H9 (cell line): ENCODE measurements around the gene TRMT11. TPM values are rescaled to one million over a fixed set of nuclear protein-coding genes. Genes with fewer than 3 reads are reported as not detected.

Experiments used
- DNase-seq: peaks from one replicate; pipeline ENCODE4 v3.0.0-alpha.2; 2017
- H2AFZ ChIP-seq: one replicate; pipeline ENCODE4 v1.6.1; 2013; ENCODE audit warnings: mild to moderate bottlenecking, low read length, control low read depth, moderate library complexity
- H2AK5ac ChIP-seq: 2 replicates; pipeline ENCODE4 v1.6.1; 2013; ENCODE audit warnings: low read length, control low read depth, mixed read lengths; ENCODE audit not compliant: insufficient read length
- H2BK120ac ChIP-seq: one replicate; pipeline ENCODE4 v1.6.1; 2013; ENCODE audit warnings: low read depth, mild to moderate bottlenecking, low read length, control low read depth, inconsistent platforms; ENCODE audit not compliant: poor library complexity, severe bottlenecking
- H2BK12ac ChIP-seq: 2 replicates; pipeline ENCODE4 v1.6.1; 2013; ENCODE audit warnings: low read length, control low read depth, mixed read lengths, low read depth; ENCODE audit not compliant: insufficient read length
- H2BK15ac ChIP-seq: 2 replicates; pipeline ENCODE4 v1.6.1; 2013; ENCODE audit warnings: low read depth, low read length, control low read depth
- H2BK20ac ChIP-seq: one replicate; pipeline ENCODE4 v1.6.1; 2013; ENCODE audit warnings: low read depth, mild to moderate bottlenecking, low read length, control low read depth, inconsistent platforms; ENCODE audit not compliant: poor library complexity, severe bottlenecking
- H2BK5ac ChIP-seq: 2 replicates; pipeline ENCODE4 v1.6.1; 2013; ENCODE audit warnings: low read length, control low read depth, mixed read lengths; ENCODE audit not compliant: insufficient read length
- H3K14ac ChIP-seq: 2 replicates; pipeline ENCODE4 v1.6.1; 2013; ENCODE audit warnings: low read length, control low read depth; ENCODE audit not compliant: insufficient read depth
- H3K18ac ChIP-seq: 2 replicates; pipeline ENCODE4 v1.6.1; 2013; ENCODE audit warnings: low read depth, mild to moderate bottlenecking, mixed read lengths, low read length, control low read depth; ENCODE audit not compliant: insufficient read length
- H3K23ac ChIP-seq: 2 replicates; pipeline ENCODE4 v1.6.1; 2013; ENCODE audit warnings: low read length, control low read depth, mixed read lengths, low read depth; ENCODE audit not compliant: insufficient read length
- H3K23me2 ChIP-seq: 2 replicates; pipeline ENCODE4 v1.6.1; 2013; ENCODE audit warnings: low read depth, mild to moderate bottlenecking, mixed read lengths, low read length, control low read depth; ENCODE audit not compliant: insufficient read length, poor library complexity, severe bottlenecking
- H3K27ac ChIP-seq: 2 replicates; pipeline ENCODE4 v1.5.1; 2013; ENCODE audit warnings: low read length, control low read depth, mixed read lengths, low read depth; ENCODE audit not compliant: insufficient read length
- H3K27me3 ChIP-seq: 2 replicates; pipeline ENCODE4 v1.6.1; 2013; ENCODE audit warnings: low read length, control low read depth, inconsistent platforms; ENCODE audit not compliant: insufficient read depth
- H3K4ac ChIP-seq: 2 replicates; pipeline ENCODE4 v1.6.1; 2013; ENCODE audit warnings: low read depth, mild to moderate bottlenecking, control low read depth, inconsistent platforms, low read length, moderate library complexity
- H3K4me1 ChIP-seq: 2 replicates; pipeline ENCODE4 v1.6.1; 2013; ENCODE audit warnings: low read length, control low read depth, inconsistent platforms; ENCODE audit not compliant: insufficient read depth
- H3K4me2 ChIP-seq: 2 replicates; pipeline ENCODE4 v1.6.1; 2013; ENCODE audit warnings: low read length, control low read depth, mixed read lengths; ENCODE audit not compliant: insufficient read length, insufficient read depth
- H3K56ac ChIP-seq: 2 replicates; pipeline ENCODE4 v1.6.1; 2013; ENCODE audit warnings: low read depth, mild to moderate bottlenecking, mixed read lengths, low read length, control low read depth; ENCODE audit not compliant: insufficient read length
- H3K79me1 ChIP-seq: 2 replicates; pipeline ENCODE4 v1.6.1; 2013; ENCODE audit warnings: low read depth, mild to moderate bottlenecking, moderate library complexity, low read length, control low read depth, inconsistent platforms; ENCODE audit not compliant: insufficient read depth, poor library complexity, severe bottlenecking
- H3K79me2 ChIP-seq: 2 replicates; pipeline ENCODE4 v1.6.1; 2013; ENCODE audit warnings: low read length, control low read depth, inconsistent platforms; ENCODE audit not compliant: insufficient read depth
- H3K9ac ChIP-seq: 2 replicates; pipeline ENCODE4 v1.6.1; 2013; ENCODE audit warnings: low read length, control low read depth, mixed read lengths; ENCODE audit not compliant: insufficient read length; ENCODE audit errors: extremely low read depth
- H3K9me3 ChIP-seq: one replicate; pipeline ENCODE4 v1.6.1; 2013; ENCODE audit warnings: low read depth, low read length, inconsistent platforms; ENCODE audit not compliant: control insufficient read depth
- H3T11ph ChIP-seq: one replicate; pipeline ENCODE4 v1.6.1; 2013; ENCODE audit warnings: mild to moderate bottlenecking, low read length, control low read depth, inconsistent platforms
- H4K20me1 ChIP-seq: one replicate; pipeline ENCODE4 v1.6.1; 2013; ENCODE audit not compliant: control insufficient read depth, insufficient read length, insufficient read depth
- H4K5ac ChIP-seq: 2 replicates; pipeline ENCODE4 v1.6.1; 2013; ENCODE audit warnings: low read depth, mild to moderate bottlenecking, mixed read lengths, low read length, control low read depth; ENCODE audit not compliant: insufficient read length
- H4K8ac ChIP-seq: replicated peaks from 2 replicates; pipeline ENCODE4 v1.6.1; 2013; ENCODE audit warnings: low read length, control low read depth, mixed read lengths, low read depth; ENCODE audit not compliant: insufficient read length
- H4K91ac ChIP-seq: 2 replicates; pipeline ENCODE4 v1.6.1; 2013; ENCODE audit warnings: low read depth, mild to moderate bottlenecking, moderate library complexity, mixed read lengths, low read length, control low read depth; ENCODE audit not compliant: insufficient read length
- H3K27ac Mint-ChIP-seq, 3 experiments: 2 replicates in 2 of 3; 3 replicates in 1 of 3; pipeline ENCODE4 v1.8.0; 2020 to 2021; ENCODE audit warnings: mixed read lengths in 3 of 3, mild to moderate bottlenecking in 1 of 3, moderate library complexity in 1 of 3
- H3K27me3 Mint-ChIP-seq: 2 replicates; pipeline ENCODE4 v1.8.0; 2021; ENCODE audit warnings: low read depth, mild to moderate bottlenecking, moderate library complexity, mixed read lengths
- H3K36me3 Mint-ChIP-seq, 3 experiments: 2 replicates in 2 of 3; 3 replicates in 1 of 3; pipeline ENCODE4 v1.8.0; 2020 to 2021; ENCODE audit warnings: low read depth in 3 of 3, mixed read lengths in 3 of 3; ENCODE audit not compliant: insufficient read depth in 1 of 3
- H3K4me1 Mint-ChIP-seq, 2 experiments: 2 replicates each; pipeline ENCODE4 v1.8.0; 2020; ENCODE audit warnings: mixed read lengths in 2 of 2
- H3K4me3 Mint-ChIP-seq, 2 experiments: 2 replicates in 1 of 2; 3 replicates in 1 of 2; pipeline ENCODE4 v1.8.0; 2020 to 2021; ENCODE audit warnings: mild to moderate bottlenecking in 2 of 2, mixed read lengths in 2 of 2, moderate library complexity in 1 of 2
- H3K9me3 Mint-ChIP-seq, 2 experiments: 2 replicates in 1 of 2; 3 replicates in 1 of 2; pipeline ENCODE4 v1.8.0; 2020; ENCODE audit warnings: mild to moderate bottlenecking in 2 of 2, mixed read lengths in 2 of 2, moderate library complexity in 1 of 2
- WGBS: extraction: QIAGEN DNeasy Blood & Tissue Kit; methylation state at CpG from one replicate; pipeline ENCODE4 v1.1.7; 2013; ENCODE audit warnings: missing lambda C conversion rate, low lambda C conversion rate, mixed read lengths; ENCODE audit not compliant: insufficient read length; ENCODE audit errors: extremely low coverage; 5-methylcytosine and 5-hydroxymethylcytosine counted together
- total RNA-seq: library from RNA; stranded (reverse); gene quantifications from 2 replicates; pipeline ENCODE4 v1.2.1, GENCODE V29; 2021
- TF ChIP-seq, protein P1 (sequence below): fragments of 200-600 bp; sonication (generic); conservative IDR thresholded peaks from 3 replicates; pipeline ENCODE4 v1.8.0; 2021; ENCODE audit warnings: antibody characterized with exemption, mild to moderate bottlenecking

Gene TRMT11
- total RNA-seq, 1 experiment from 2014 or later: 31.1 TPM

DNA sequence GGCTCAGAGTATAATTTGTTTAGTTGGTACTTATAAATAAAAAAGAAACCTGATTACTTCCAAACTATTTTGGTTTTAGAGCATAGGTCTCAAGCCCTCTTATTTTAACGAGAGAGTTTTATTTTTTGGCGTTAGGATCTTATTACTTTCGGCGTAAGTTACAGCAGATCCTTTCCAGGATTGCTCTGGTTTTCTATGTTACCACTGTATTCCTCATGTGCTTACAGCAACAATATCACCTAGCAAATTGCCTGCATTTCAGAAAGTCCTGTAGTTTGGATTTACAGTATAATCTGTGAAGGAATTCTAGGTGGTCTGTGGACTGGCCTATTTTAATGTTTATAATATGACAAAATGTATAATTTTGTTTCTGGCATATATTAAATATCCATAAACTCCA lies 54.1 kb downstream of the TRMT11 start:
- WGBS: no CpG with 5 or more reads among the region's 4 CpGs
- H3K27me3 ChIP-seq: no peaks in the 10 kb centered on the region
- Mint-ChIP-seq H3K36me3 (peaks cover 36 to 57% (median 55%) of the 10 kb centered on the region in 3 experiments), H3K4me3 (no peak overlapping the region), H3K27ac (no peak overlapping the region), H3K9me3 (peaks cover 4 to 6% of the 10 kb centered on the region in 2 experiments; a peak in 4 of 5 replicates), H3K4me1 (peaks cover 9 to 11% of the 10 kb centered on the region in 2 experiments), H3K27me3 (no peaks in the 10 kb centered on the region)
- no peak overlapping the region for H2BK15ac ChIP-seq
- no peak overlapping the region for H2BK20ac ChIP-seq
- H4K5ac ChIP-seq: no peak overlapping the region
- H3K9me3 ChIP-seq: no peaks in the 10 kb centered on the region
- no peaks in the 10 kb centered on the region for H3K23me2 ChIP-seq
- H4K91ac ChIP-seq: no peak overlapping the region
- no peak overlapping the region for H2BK5ac ChIP-seq
- no peak for DNase-seq
- no peak overlapping the region for H4K8ac ChIP-seq
- H3K4me2 ChIP-seq: no peak overlapping the region
- H3K79me1 ChIP-seq: no peaks in the 10 kb centered on the region
- H3K27ac ChIP-seq: no peak overlapping the region
- H3K56ac ChIP-seq: no peak overlapping the region
- H4K20me1 ChIP-seq: no peaks in the 10 kb centered on the region
- H3K4ac ChIP-seq: no peak overlapping the region
- H3K23ac ChIP-seq: no peak overlapping the region
- no peak overlapping the region for H3K18ac ChIP-seq
- H3K4me1 ChIP-seq: no peaks in the 10 kb centered on the region
- no peak overlapping the region for H3T11ph ChIP-seq
- H2AFZ ChIP-seq: no peak overlapping the region
- TF ChIP-seq, protein P1, sequence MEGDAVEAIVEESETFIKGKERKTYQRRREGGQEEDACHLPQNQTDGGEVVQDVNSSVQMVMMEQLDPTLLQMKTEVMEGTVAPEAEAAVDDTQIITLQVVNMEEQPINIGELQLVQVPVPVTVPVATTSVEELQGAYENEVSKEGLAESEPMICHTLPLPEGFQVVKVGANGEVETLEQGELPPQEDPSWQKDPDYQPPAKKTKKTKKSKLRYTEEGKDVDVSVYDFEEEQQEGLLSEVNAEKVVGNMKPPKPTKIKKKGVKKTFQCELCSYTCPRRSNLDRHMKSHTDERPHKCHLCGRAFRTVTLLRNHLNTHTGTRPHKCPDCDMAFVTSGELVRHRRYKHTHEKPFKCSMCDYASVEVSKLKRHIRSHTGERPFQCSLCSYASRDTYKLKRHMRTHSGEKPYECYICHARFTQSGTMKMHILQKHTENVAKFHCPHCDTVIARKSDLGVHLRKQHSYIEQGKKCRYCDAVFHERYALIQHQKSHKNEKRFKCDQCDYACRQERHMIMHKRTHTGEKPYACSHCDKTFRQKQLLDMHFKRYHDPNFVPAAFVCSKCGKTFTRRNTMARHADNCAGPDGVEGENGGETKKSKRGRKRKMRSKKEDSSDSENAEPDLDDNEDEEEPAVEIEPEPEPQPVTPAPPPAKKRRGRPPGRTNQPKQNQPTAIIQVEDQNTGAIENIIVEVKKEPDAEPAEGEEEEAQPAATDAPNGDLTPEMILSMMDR: no peak
- H3K9ac ChIP-seq: no peak overlapping the region
- H3K14ac ChIP-seq: no peak overlapping the region
- no peaks in the 10 kb centered on the region for H3K79me2 ChIP-seq
- H2AK5ac ChIP-seq: no peak overlapping the region
- H2BK120ac ChIP-seq: no peak overlapping the region
- H2BK12ac ChIP-seq: no peak overlapping the region
